HCT116 (cell line): ENCODE measurements around the gene UQCRQ. TPM values are rescaled to one million over a fixed set of nuclear protein-coding genes. Genes with fewer than 3 reads are reported as not detected.

Source experiments
- ATAC-seq: fragments of 200-7000 bp; cut with Tn5 transposase; 2 replicates; pipeline ENCODE4 v1.9.1; 2020; ENCODE audit warnings: mild to moderate bottlenecking, moderate library complexity
- BruUV-seq: library from RNA; stranded (reverse); fragments of 400-500 nt; replicated peaks from 2 replicates; lab custom pipeline; 2021; lab: Mats Ljungman, UMichigan
- CTCF ChIA-PET: fragments of 300-600 bp; sonication (Branson Sonifier 250); formaldehyde crosslinking; loops from one replicate; lab custom pipeline; 2021; ENCODE audit warnings: antibody characterized with exemption; lab: Charles Lee
- POLR2A ChIA-PET: fragments of 300-600, 350-600 bp; sonication (Branson Sonifier 250); formaldehyde crosslinking; loops from one replicate; lab custom pipeline; 2021; ENCODE audit warnings: antibody characterized with exemption; lab: Charles Lee
- RAD21 ChIA-PET, 2 experiments: fragments of 300-600 bp; sonication (Branson Sonifier 250); formaldehyde crosslinking; loops; one replicate each; lab custom pipeline; 2023; ENCODE audit warnings: low total read pairs in 2 of 2; ENCODE audit not compliant: uncharacterized antibody in 2 of 2, unreplicated experiment in 2 of 2, low non-redundant PET in 1 of 2; lab: Charles Lee
- DNase-seq: peaks from one replicate; pipeline ENCODE4 v3.0.0-alpha.2; 2010; ENCODE audit warnings: low read depth, low spot score
- H2AFZ ChIP-seq: fragments of 200-600 bp; shearing (Covaris generic), sonication (generic); 2 replicates; pipeline ENCODE4 v1.6.1; 2017; ENCODE audit warnings: low read depth, mixed run types, mixed read lengths, antibody characterized with exemption, low read length; ENCODE audit not compliant: poor library complexity, severe bottlenecking
- H3K27ac ChIP-seq: 2 replicates; pipeline ENCODE4 v1.5.1; 2012; ENCODE audit warnings: low read depth, low read length
- H3K27me3 ChIP-seq: fragments of 200-600 bp; sonication (generic); 2 replicates; pipeline ENCODE4 v1.6.1; 2016; ENCODE audit warnings: mixed run types, low read length, mixed read lengths; ENCODE audit not compliant: insufficient read depth
- H3K36me3 ChIP-seq, 2 experiments: fragments of 200-500 bp in 1 of 2; fragments of 200-600 bp in 1 of 2; sonication (Bioruptor generic) in 1 of 2; sonication (generic) in 1 of 2; 2 replicates each; pipeline versions ENCODE4 v1.5.1 to v1.6.1; 2014 to 2016; ENCODE audit warnings: low read length in 2 of 2, inconsistent platforms in 1 of 2, mixed read lengths in 1 of 2, mixed run types in 1 of 2; ENCODE audit not compliant: insufficient read depth in 2 of 2, control insufficient read depth in 1 of 2
- H3K4me1 ChIP-seq, 2 experiments: fragments of 200-600 bp in 1 of 2; sonication (generic) in 1 of 2; 2 replicates each; pipeline versions ENCODE4 v1.5.1 to v1.6.1; 2012 to 2017; ENCODE audit warnings: low read length in 2 of 2, inconsistent platforms in 1 of 2, mild to moderate bottlenecking in 1 of 2, mixed read lengths in 1 of 2, mixed run types in 1 of 2, moderate library complexity in 1 of 2; ENCODE audit not compliant: insufficient read depth in 2 of 2, control insufficient read depth in 1 of 2
- H3K4me2 ChIP-seq: fragments of 200-600 bp; sonication (generic); 2 replicates; pipeline ENCODE4 v1.6.1; 2017; ENCODE audit warnings: mixed run types, low read length, mixed read lengths
- H3K4me3 ChIP-seq, 2 experiments: fragments of 200-600 bp in 1 of 2; sonication (generic) in 1 of 2; replicated peaks in 1 of 2; 2 replicates each; pipeline ENCODE4 v1.5.1; 2011 to 2016; ENCODE audit warnings: low read length in 2 of 2, control low read depth in 1 of 2, low read depth in 1 of 2, mild to moderate bottlenecking in 1 of 2, mixed read lengths in 1 of 2, mixed run types in 1 of 2
- H3K79me2 ChIP-seq: fragments of 200-600 bp; sonication (generic); 2 replicates; pipeline ENCODE4 v1.6.1; 2017; ENCODE audit warnings: mild to moderate bottlenecking, mixed run types, low read length, moderate library complexity, mixed read lengths; ENCODE audit not compliant: insufficient read depth
- H3K9ac ChIP-seq: fragments of 200-600 bp; sonication (generic); 2 replicates; pipeline ENCODE4 v1.6.1; 2016; ENCODE audit warnings: low read length, mixed read lengths
- H3K9me2 ChIP-seq: fragments of 200-600 bp; sonication (generic), shearing (Covaris generic); 2 replicates; pipeline ENCODE4 v1.6.1; 2017; ENCODE audit warnings: mixed run types, mild to moderate bottlenecking, moderate library complexity; ENCODE audit not compliant: insufficient read depth
- H3K9me3 ChIP-seq, 2 experiments: fragments of 200-500 bp in 1 of 2; fragments of 200-600 bp in 1 of 2; sonication (Bioruptor generic) in 1 of 2; sonication (generic) in 1 of 2; 2 replicates each; pipeline ENCODE4 v1.6.1; 2014 to 2017; ENCODE audit warnings: low read length in 2 of 2, mixed read lengths in 2 of 2, inconsistent platforms in 1 of 2, low read depth in 1 of 2, mild to moderate bottlenecking in 1 of 2, mixed run types in 1 of 2, moderate library complexity in 1 of 2; ENCODE audit not compliant: control insufficient read depth in 1 of 2, insufficient read depth in 1 of 2
- H4K20me1 ChIP-seq: fragments of 200-600 bp; sonication (generic), shearing (Covaris generic); 2 replicates; pipeline ENCODE4 v1.6.1; 2017; ENCODE audit warnings: mixed run types, mild to moderate bottlenecking, moderate library complexity; ENCODE audit not compliant: insufficient read depth
- CEBPB ChIP-seq: IDR thresholded peaks from 2 replicates; pipeline ENCODE4 v1.6.1; 2012; ENCODE audit warnings: low read depth
- EGR1 ChIP-seq: IDR thresholded peaks from 2 replicates; pipeline ENCODE4 v1.6.1; 2012; ENCODE audit warnings: low read depth
- ELF1 ChIP-seq: IDR thresholded peaks from 2 replicates; pipeline ENCODE4 v1.6.1; 2012; ENCODE audit warnings: low read depth, borderline replicate concordance
- EZH2 ChIP-seq: fragments of 200-600 bp; sonication (generic); IDR thresholded peaks from 2 replicates; pipeline ENCODE4 v1.6.1; 2017; ENCODE audit warnings: antibody characterized with exemption, mixed run types
- POLR2A ChIP-seq: IDR thresholded peaks from 2 replicates; pipeline ENCODE4 v1.7.0; 2011; ENCODE audit warnings: borderline replicate concordance; ENCODE audit not compliant: insufficient read depth, insufficient read length; ENCODE audit errors: extremely low read depth
- POLR2AphosphoS5 ChIP-seq: IDR thresholded peaks from 2 replicates; pipeline ENCODE4 v1.6.1; 2011; ENCODE audit warnings: mild to moderate bottlenecking, low read depth, low read length, moderate library complexity
- RAD21 ChIP-seq: IDR thresholded peaks from 2 replicates; pipeline ENCODE4 v1.6.1; 2012; ENCODE audit warnings: low read depth, mild to moderate bottlenecking
- SIN3A ChIP-seq: IDR thresholded peaks from 2 replicates; pipeline ENCODE4 v1.6.1; 2012; ENCODE audit warnings: low read depth
- TCF7L2 ChIP-seq: IDR thresholded peaks from 2 replicates; pipeline ENCODE4 v1.7.0; 2011; ENCODE audit warnings: borderline replicate concordance, inconsistent platforms; ENCODE audit not compliant: insufficient read depth, insufficient read length; ENCODE audit errors: extremely low read depth
- YY1 ChIP-seq: IDR thresholded peaks from 2 replicates; pipeline ENCODE4 v1.6.1; 2011; ENCODE audit warnings: low read length, low read depth, moderate library complexity, mild to moderate bottlenecking; ENCODE audit not compliant: insufficient replicate concordance; ENCODE audit errors: extremely low read depth
- ZFX ChIP-seq: fragments of 450-650 bp; IDR thresholded peaks from 2 replicates; pipeline ENCODE4 v1.6.1; 2017
- intact Hi-C: fragments of 100-400 bp; cut with micrococcal nuclease; formaldehyde crosslinking; loops from 2 replicates; pipeline ENCODE4 v1.10.0; 2022
- total RNA-seq: library from RNA; stranded (reverse); gene quantifications from one replicate; pipeline ENCODE4 v1.2.1, GENCODE V29; 2021; ENCODE audit not compliant: unreplicated experiment
- TF ChIP-seq, protein P1 (sequence below): IDR thresholded peaks from 2 replicates; pipeline ENCODE4 v1.6.1; 2012
- TF ChIP-seq, protein P2 (sequence below): IDR thresholded peaks from 2 replicates; pipeline ENCODE4 v1.6.1; 2011; ENCODE audit warnings: mild to moderate bottlenecking, low read length, moderate library complexity; ENCODE audit not compliant: insufficient replicate concordance; ENCODE audit errors: extremely low read depth
- TF ChIP-seq, protein P3 (sequence below): IDR thresholded peaks from 2 replicates; pipeline ENCODE4 v1.6.1; 2012; ENCODE audit warnings: low read depth
- TF ChIP-seq, protein P4 (sequence below): IDR thresholded peaks from 2 replicates; pipeline ENCODE4 v1.6.1; 2012

The UQCRQ gene
- total RNA-seq, 1 experiment from 2014 or later: 528 TPM

DNA sequence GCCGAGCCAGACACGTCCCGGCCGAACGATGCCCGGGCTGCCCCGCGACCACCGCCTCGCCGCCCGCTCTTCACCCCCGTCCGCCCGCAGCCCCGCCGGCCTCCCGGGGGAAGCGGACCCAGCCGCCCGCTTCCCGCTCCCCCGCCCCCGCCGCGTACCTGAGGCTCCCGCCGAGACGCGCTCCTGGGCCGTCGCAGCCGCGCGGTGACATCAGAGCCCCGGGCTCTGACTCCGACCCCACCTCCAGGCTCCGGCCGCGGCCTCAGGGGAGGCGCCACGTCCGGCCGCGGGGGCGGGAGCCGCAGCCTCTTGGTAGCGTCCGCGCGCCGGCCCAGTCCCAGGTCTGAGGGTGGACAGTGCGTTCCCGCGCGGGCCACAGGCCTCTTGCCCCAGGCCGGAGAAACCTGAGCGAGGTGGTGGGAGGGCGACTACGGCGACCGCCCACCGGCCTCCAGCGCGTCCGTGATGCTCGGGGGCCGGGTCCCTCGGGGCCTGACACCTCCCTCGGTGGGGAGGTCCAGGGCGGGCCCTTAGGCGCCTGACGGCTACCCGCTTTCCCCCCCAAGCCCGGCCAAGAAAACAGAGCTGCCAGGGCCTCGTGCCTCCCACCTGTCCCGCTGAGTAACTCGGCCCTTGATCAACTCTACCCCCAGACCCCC lies 35.9 kb upstream of the UQCRQ start, which contains the start of gene SHROOM1:
TSS of gene SHROOM1 (minus strand) at position 212 of the 659 bp plus-strand sequence. CDS start 4,507 bp downstream, outside the sequence.
- no TSS peak for BruUV-seq
- Histone ChIP-seq H2AFZ (no peak within 1 kb of the TSS), H3K9me2 (no peaks in the 10 kb centered on the region), H3K9me3 (no peaks in the 10 kb centered on the region), H3K79me2 (peaks cover 6% of the 10 kb centered on the region; the same call in 1 of the 2 replicates), H3K9ac (peak within 1 kb of the TSS; percentile 79), H3K36me3 (no peaks in the 10 kb centered on the region), H3K27ac (peak within 1 kb of the TSS; percentile 75), H3K27me3 (no peaks in the 10 kb centered on the region), H3K4me1 (peaks cover 12 to 19% of the 10 kb centered on the region in 2 experiments; a peak in 3 of 4 replicates), H3K4me2 (peak within 1 kb of the TSS; percentile 93), H3K4me3 (peak within 1 kb of the TSS; percentile 65 to 73), H4K20me1 (no peaks in the 10 kb centered on the region)
- CTCF ChIA-PET: interaction anchor here (1.3 to 3.9 kb wide), 3 partner anchors 10 to 34 kb away, joined by 3 to 31 read pairs (median 5); no protein-coding TSS in a partner anchor
- DNase-seq (peak; percentile 44), ATAC-seq (peak; percentile 86)
- RAD21 ChIA-PET: interaction anchor here in 1 of 2 experiments (0.7 kb wide), 1 partner anchor 27 kb away, joined by 4 read pairs; no protein-coding TSS in a partner anchor
- intact Hi-C loops: loop anchor here (1.0 kb wide), 1 partner anchor 53 kb away; no protein-coding TSS in a partner anchor
- TF ChIP-seq EZH2 (no peak), ZFX (peak; percentile 93), EGR1 (peak; percentile 98), TCF7L2 (peak; percentile 91), SIN3A (0 out of 2 replicates have a peak, but pooled peaks have one; percentile 44), POLR2A (peak; percentile 41), CEBPB (no peak), RAD21 (no peak; the same call in 1 of the 2 replicates), ELF1 (no peak), YY1 (peak; percentile 32), POLR2AphosphoS5 (peak; percentile 75)
- TF ChIP-seq, protein P1, sequence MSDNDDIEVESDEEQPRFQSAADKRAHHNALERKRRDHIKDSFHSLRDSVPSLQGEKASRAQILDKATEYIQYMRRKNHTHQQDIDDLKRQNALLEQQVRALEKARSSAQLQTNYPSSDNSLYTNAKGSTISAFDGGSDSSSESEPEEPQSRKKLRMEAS: no peak
- TF ChIP-seq, protein P2, sequence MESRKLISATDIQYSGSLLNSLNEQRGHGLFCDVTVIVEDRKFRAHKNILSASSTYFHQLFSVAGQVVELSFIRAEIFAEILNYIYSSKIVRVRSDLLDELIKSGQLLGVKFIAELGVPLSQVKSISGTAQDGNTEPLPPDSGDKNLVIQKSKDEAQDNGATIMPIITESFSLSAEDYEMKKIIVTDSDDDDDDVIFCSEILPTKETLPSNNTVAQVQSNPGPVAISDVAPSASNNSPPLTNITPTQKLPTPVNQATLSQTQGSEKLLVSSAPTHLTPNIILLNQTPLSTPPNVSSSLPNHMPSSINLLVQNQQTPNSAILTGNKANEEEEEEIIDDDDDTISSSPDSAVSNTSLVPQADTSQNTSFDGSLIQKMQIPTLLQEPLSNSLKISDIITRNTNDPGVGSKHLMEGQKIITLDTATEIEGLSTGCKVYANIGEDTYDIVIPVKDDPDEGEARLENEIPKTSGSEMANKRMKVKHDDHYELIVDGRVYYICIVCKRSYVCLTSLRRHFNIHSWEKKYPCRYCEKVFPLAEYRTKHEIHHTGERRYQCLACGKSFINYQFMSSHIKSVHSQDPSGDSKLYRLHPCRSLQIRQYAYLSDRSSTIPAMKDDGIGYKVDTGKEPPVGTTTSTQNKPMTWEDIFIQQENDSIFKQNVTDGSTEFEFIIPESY: peak; percentile 9
- TF ChIP-seq, protein P3, sequence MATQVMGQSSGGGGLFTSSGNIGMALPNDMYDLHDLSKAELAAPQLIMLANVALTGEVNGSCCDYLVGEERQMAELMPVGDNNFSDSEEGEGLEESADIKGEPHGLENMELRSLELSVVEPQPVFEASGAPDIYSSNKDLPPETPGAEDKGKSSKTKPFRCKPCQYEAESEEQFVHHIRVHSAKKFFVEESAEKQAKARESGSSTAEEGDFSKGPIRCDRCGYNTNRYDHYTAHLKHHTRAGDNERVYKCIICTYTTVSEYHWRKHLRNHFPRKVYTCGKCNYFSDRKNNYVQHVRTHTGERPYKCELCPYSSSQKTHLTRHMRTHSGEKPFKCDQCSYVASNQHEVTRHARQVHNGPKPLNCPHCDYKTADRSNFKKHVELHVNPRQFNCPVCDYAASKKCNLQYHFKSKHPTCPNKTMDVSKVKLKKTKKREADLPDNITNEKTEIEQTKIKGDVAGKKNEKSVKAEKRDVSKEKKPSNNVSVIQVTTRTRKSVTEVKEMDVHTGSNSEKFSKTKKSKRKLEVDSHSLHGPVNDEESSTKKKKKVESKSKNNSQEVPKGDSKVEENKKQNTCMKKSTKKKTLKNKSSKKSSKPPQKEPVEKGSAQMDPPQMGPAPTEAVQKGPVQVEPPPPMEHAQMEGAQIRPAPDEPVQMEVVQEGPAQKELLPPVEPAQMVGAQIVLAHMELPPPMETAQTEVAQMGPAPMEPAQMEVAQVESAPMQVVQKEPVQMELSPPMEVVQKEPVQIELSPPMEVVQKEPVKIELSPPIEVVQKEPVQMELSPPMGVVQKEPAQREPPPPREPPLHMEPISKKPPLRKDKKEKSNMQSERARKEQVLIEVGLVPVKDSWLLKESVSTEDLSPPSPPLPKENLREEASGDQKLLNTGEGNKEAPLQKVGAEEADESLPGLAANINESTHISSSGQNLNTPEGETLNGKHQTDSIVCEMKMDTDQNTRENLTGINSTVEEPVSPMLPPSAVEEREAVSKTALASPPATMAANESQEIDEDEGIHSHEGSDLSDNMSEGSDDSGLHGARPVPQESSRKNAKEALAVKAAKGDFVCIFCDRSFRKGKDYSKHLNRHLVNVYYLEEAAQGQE: no peak
- TF ChIP-seq, protein P4, sequence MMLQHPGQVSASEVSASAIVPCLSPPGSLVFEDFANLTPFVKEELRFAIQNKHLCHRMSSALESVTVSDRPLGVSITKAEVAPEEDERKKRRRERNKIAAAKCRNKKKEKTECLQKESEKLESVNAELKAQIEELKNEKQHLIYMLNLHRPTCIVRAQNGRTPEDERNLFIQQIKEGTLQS: no peak
- POLR2A ChIA-PET: interaction anchor here (1.7 kb wide), 1 partner anchor 35 kb away, joined by 5 read pairs; the partner anchor contains the start of genes GDF9 and UQCRQ
